ENCODE results near the gene YIPF7.

GRCh38 chr4:44678094-44679041, 26.9 kb upstream of the YIPF7 start, which contains the start of gene GUF1:
- peak; percentile 95 for TF ChIP-seq POLR2A (IDR thresholded peaks at IDR 0.05; ENCODE audit: low read depth, low read length)
- peak; percentile 91 for TF ChIP-seq POLR2AphosphoS5 (IDR thresholded peaks at IDR 0.05; ENCODE audit: low read depth, low read length)

Measured in GM12892 (cell line).